Neural progenitor cell (in vitro differentiated cells): Measurements from ENCODE around the gene FILIP1. TPM values are rescaled to one million over a fixed set of nuclear protein-coding genes. Genes with fewer than 3 reads are reported as not detected.

Experiments used
- DNase-seq: peaks from one replicate; pipeline ENCODE4 v3.0.0-alpha.2; 2016; ENCODE audit warnings: low spot score
- H2AFZ ChIP-seq: fragments of 200-600 bp; sonication (generic); replicated peaks from 2 replicates; pipeline ENCODE4 v1.6.1; 2016; ENCODE audit warnings: antibody characterized with exemption
- H3F3A ChIP-seq: fragments of 200-600 bp; sonication (generic); 2 replicates; pipeline ENCODE4 v1.6.1; 2016; ENCODE audit warnings: antibody characterized with exemption, low read depth
- H3K27ac ChIP-seq: fragments of 200-600 bp; sonication (generic); 2 replicates; pipeline ENCODE4 v1.5.1; 2016; ENCODE audit warnings: mild to moderate bottlenecking
- H3K27me3 ChIP-seq: fragments of 200-600 bp; sonication (generic); 2 replicates; pipeline ENCODE4 v1.6.1; 2016; ENCODE audit warnings: mild to moderate bottlenecking, moderate library complexity
- H3K36me3 ChIP-seq: fragments of 200-600 bp; sonication (generic); 2 replicates; pipeline ENCODE4 v1.5.1; 2016
- H3K4me1 ChIP-seq: fragments of 200-600 bp; sonication (generic); 2 replicates; pipeline ENCODE4 v1.6.1; 2016; ENCODE audit warnings: mixed run types
- H3K4me2 ChIP-seq: fragments of 200-600 bp; sonication (generic); 2 replicates; pipeline ENCODE4 v1.6.1; 2016
- H3K4me3 ChIP-seq: fragments of 200-600 bp; sonication (generic); 2 replicates; pipeline ENCODE4 v1.5.1; 2016
- H3K79me2 ChIP-seq: fragments of 200-600 bp; sonication (generic); 2 replicates; pipeline ENCODE4 v1.6.1; 2016; ENCODE audit warnings: low read depth
- H3K9ac ChIP-seq: fragments of 200-600 bp; sonication (generic); 2 replicates; pipeline ENCODE4 v1.6.1; 2016
- H3K9me3 ChIP-seq: fragments of 200-600 bp; sonication (generic); 2 replicates; pipeline ENCODE4 v1.5.1; 2016; ENCODE audit warnings: low read depth
- H4K20me1 ChIP-seq: fragments of 200-600 bp; sonication (generic); 2 replicates; pipeline ENCODE4 v1.6.1; 2016; ENCODE audit warnings: low read depth
- H3K27ac Mint-ChIP-seq: 3 replicates; pipeline ENCODE4 v1.8.0; 2021; ENCODE audit warnings: mixed read lengths
- H3K27me3 Mint-ChIP-seq: 2 replicates; pipeline ENCODE4 v1.8.0; 2022; ENCODE audit warnings: low read depth, mild to moderate bottlenecking, inconsistent platforms, moderate library complexity, mixed read lengths; ENCODE audit not compliant: insufficient read depth
- H3K36me3 Mint-ChIP-seq: 3 replicates; pipeline ENCODE4 v1.8.0; 2021; ENCODE audit warnings: mixed read lengths
- H3K4me1 Mint-ChIP-seq: 3 replicates; pipeline ENCODE4 v1.8.0; 2021; ENCODE audit warnings: mixed read lengths
- H3K4me3 Mint-ChIP-seq: 3 replicates; pipeline ENCODE4 v1.8.0; 2021; ENCODE audit warnings: mild to moderate bottlenecking, moderate library complexity, mixed read lengths
- H3K9me3 Mint-ChIP-seq: 3 replicates; pipeline ENCODE4 v1.8.0; 2020; ENCODE audit warnings: mixed read lengths
- CTCF ChIP-seq: fragments of 200-600 bp; sonication (generic); IDR thresholded peaks from 2 replicates; pipeline ENCODE4 v1.5.1; 2017; ENCODE audit warnings: antibody characterized with exemption, mild to moderate bottlenecking
- EZH2 ChIP-seq: fragments of 200-600 bp; sonication (generic); IDR thresholded peaks from 2 replicates; pipeline ENCODE4 v1.6.1; 2017; ENCODE audit warnings: antibody characterized with exemption, mild to moderate bottlenecking, moderate library complexity
- EZH2phosphoT487 ChIP-seq: fragments of 200-600 bp; sonication (generic); IDR thresholded peaks from 2 replicates; pipeline ENCODE4 v1.6.1; 2017; ENCODE audit warnings: antibody characterized with exemption
- total RNA-seq: library from RNA; depleted of rRNA; stranded (reverse); fragments of >200 nt; gene quantifications from 2 replicates; pipeline ENCODE4 v1.2.3, GENCODE V29; 2015; ENCODE audit warnings: low replicate concordance

Gene FILIP1
- total RNA-seq, 1 donor from 2014 or later = 22.6 TPM

DNA sequence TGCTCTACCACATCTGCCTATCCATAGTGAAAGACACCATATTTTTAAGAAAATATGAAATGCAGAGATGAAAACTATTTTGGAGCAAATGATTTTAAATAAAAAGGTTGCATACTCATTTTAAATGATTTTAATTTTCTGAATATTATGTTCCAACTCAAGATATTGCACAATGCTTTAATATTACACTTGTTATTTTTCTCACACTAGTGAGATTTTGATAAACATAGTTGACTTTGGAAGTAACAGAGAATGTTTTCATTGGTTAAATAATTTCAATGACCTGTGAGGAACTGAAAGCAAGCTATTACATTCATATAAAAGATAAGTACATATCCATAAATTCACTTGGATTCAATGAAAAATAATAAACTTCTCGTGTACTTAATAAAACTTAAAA is 201.9 kb downstream of the FILIP1 start:
- Mint-ChIP-seq H3K27ac (no peak overlapping the region), H3K4me3 (no peak overlapping the region)
- no peak overlapping the region for H3K4me2 ChIP-seq

GRCh38 chr6:75291331-75291730 is 202.3 kb downstream of the FILIP1 start:
- no peaks in the 10 kb centered on the region for H4K20me1 ChIP-seq
- peak overlapping the region; percentile 37 for H3K4me2 ChIP-seq
- H3K4me3 ChIP-seq = no peak overlapping the region
- peaks cover 36% of the 10 kb centered on the region for H3F3A ChIP-seq
- no peak overlapping the region for H3K27ac Mint-ChIP-seq
- no peaks in the 10 kb centered on the region for H3K27me3 ChIP-seq
- peaks cover 8% of the 10 kb centered on the region for H3K4me1 ChIP-seq
- H3K4me1 Mint-ChIP-seq = peaks cover 19% of the 10 kb centered on the region
- H3K27ac ChIP-seq = no peak overlapping the region
- H3K4me3 Mint-ChIP-seq = no peak overlapping the region
- no peaks in the 10 kb centered on the region for H3K36me3 ChIP-seq
- no peaks in the 10 kb centered on the region for H3K36me3 Mint-ChIP-seq
- H3K27me3 Mint-ChIP-seq = no peaks in the 10 kb centered on the region
- H3K9me3 Mint-ChIP-seq = no peaks in the 10 kb centered on the region
- TF ChIP-seq EZH2phosphoT487 (no peak), CTCF (no peak), EZH2 (no peak)
- no peaks in the 10 kb centered on the region for H3K79me2 ChIP-seq
- no peak for DNase-seq
- H2AFZ ChIP-seq = no peak overlapping the region
- no peak overlapping the region for H3K9ac ChIP-seq
- no peaks in the 10 kb centered on the region for H3K9me3 ChIP-seq

More for the DNA sequence above, 201.9 kb downstream of the FILIP1 start:
- Mint-ChIP-seq H3K27me3 (no peaks in the 10 kb centered on the region), H3K9me3 (no peaks in the 10 kb centered on the region), H3K36me3 (no peaks in the 10 kb centered on the region), H3K4me1 (peaks cover 18% of the 10 kb centered on the region)
- H2AFZ ChIP-seq = no peak overlapping the region
- H3K27me3 ChIP-seq = no peaks in the 10 kb centered on the region
- H3K9me3 ChIP-seq = no peaks in the 10 kb centered on the region
- H3K4me3 ChIP-seq = no peak overlapping the region
- DNase-seq = no peak
- TF ChIP-seq EZH2phosphoT487 = no peak
- TF ChIP-seq CTCF = no peak
- TF ChIP-seq EZH2 = no peak
- peaks cover 36% of the 10 kb centered on the region for H3F3A ChIP-seq
- H3K4me1 ChIP-seq = peaks cover 8% of the 10 kb centered on the region
- no peak overlapping the region for H3K9ac ChIP-seq
- H4K20me1 ChIP-seq = no peaks in the 10 kb centered on the region
- H3K79me2 ChIP-seq = no peaks in the 10 kb centered on the region
- no peak overlapping the region for H3K27ac ChIP-seq
- H3K36me3 ChIP-seq = no peaks in the 10 kb centered on the region

DNA sequence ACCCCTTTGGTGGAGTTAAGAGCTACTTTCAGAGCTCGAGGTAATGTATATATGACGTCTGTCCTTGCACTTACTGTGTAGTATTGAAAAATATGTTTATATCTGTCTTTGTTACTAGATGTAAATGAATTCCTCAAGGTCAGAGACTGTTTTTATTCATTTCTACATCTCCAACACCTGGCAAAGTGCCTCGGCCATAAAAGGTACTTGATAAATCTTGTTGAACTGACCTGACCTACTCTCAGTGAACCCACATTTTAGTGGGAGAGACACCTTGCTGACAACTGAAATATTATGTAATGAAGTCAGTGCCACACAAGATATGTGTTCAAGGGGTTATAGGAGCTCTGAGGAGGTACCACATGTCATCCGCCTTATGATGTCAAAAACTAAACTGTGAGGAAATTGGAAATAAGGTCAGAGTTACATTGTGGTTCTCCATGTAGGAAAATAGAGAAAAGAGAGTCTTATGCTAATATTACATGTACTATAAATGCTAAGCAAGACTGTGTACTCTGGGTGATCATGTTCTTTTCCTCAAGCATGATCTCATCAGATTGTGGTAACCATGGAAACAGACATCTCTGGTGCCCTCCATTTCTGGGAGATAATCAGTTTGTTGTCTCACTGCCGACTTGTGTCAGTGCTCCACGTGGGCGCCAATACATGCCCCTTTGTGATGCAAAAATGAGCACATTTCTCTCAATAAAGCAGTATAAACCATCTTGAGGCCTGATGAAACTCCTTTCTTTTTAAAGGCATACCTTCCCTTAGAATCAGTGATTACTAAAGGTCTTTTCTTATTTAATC is 203.3 kb downstream of the FILIP1 start:
- no peak overlapping the region for H2AFZ ChIP-seq
- H3K4me3 Mint-ChIP-seq = no peak overlapping the region
- H3K9me3 Mint-ChIP-seq = no peaks in the 10 kb centered on the region
- no peaks in the 10 kb centered on the region for H3K27me3 Mint-ChIP-seq
- peaks cover 11% of the 10 kb centered on the region for H3K4me1 ChIP-seq
- no peaks in the 10 kb centered on the region for H3K27me3 ChIP-seq
- no peaks in the 10 kb centered on the region for H3K36me3 ChIP-seq
- peak; percentile 28 for DNase-seq
- H3K4me2 ChIP-seq = peak overlapping the region; percentile 37
- no peaks in the 10 kb centered on the region for H4K20me1 ChIP-seq
- no peaks in the 10 kb centered on the region for H3K9me3 ChIP-seq
- H3K27ac ChIP-seq = no peak overlapping the region
- no peak overlapping the region for H3K4me3 ChIP-seq
- no peak overlapping the region for H3K9ac ChIP-seq
- peaks cover 20% of the 10 kb centered on the region for H3K4me1 Mint-ChIP-seq
- no peaks in the 10 kb centered on the region for H3K36me3 Mint-ChIP-seq
- peaks cover 6% of the 10 kb centered on the region for H3K79me2 ChIP-seq
- TF ChIP-seq EZH2phosphoT487 = no peak
- no peak for TF ChIP-seq CTCF
- no peak for TF ChIP-seq EZH2
- H3F3A ChIP-seq = peaks cover 29% of the 10 kb centered on the region
- H3K27ac Mint-ChIP-seq = no peak overlapping the region
